Measurements from ENCODE around the gene ATXN10.

ATXN10 gene

GRCh38 chr22:45671783-45672563, at the start of gene ATXN10:
ATXN10 (plus strand) TSS chr22:45671834; CDS start chr22:45672064, 230 bp downstream.
- DNase-seq = peak; percentile 55 to 64

DNA sequence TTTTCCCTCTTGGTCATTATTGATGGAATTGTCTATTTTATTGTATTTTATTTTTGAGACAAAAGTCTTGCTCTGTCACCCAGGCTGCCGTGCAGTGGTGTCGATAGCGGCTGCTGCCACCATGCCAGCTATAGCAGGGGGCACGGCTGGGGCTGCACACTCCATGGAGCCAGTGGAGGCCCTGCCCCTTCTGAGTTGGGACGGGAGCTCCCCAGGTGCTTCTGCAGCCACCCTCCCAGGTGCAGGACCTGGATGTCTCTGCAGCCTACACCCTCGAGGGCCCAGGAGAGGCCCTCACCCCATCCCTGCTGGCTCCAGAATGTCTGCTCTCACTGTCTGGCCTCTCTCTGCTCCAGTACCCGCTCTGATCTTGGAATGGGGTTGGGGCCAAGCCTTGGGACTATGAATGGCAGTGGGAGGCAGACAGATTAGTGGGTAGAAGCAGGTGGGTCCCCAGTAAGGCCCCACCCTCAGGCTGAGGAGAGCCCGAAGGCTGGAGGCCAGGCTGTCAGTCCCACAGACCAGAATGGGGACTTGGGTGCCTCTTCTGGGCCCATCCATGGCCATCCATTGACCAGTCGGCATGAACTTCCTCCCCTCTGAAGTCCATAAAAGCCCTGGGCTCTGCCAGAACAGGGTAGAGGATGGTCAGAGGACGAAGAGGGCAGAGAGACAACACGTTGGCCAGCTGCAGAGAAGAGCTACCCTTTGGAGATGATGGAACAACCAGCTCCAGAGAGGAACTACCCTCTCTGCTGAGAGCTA, 49.6 kb upstream of the ATXN10 start:
- DNase-seq = no peak

- DNase-seq = peak; percentile 65 to 77
These were observed 48.0 kb upstream of the ATXN10 start for GRCh38 chr22:45623464-45624145.

- DNase-seq = no peak
These were observed 45.4 kb upstream of the ATXN10 start for GRCh38 chr22:45626198-45626651.

DNA sequence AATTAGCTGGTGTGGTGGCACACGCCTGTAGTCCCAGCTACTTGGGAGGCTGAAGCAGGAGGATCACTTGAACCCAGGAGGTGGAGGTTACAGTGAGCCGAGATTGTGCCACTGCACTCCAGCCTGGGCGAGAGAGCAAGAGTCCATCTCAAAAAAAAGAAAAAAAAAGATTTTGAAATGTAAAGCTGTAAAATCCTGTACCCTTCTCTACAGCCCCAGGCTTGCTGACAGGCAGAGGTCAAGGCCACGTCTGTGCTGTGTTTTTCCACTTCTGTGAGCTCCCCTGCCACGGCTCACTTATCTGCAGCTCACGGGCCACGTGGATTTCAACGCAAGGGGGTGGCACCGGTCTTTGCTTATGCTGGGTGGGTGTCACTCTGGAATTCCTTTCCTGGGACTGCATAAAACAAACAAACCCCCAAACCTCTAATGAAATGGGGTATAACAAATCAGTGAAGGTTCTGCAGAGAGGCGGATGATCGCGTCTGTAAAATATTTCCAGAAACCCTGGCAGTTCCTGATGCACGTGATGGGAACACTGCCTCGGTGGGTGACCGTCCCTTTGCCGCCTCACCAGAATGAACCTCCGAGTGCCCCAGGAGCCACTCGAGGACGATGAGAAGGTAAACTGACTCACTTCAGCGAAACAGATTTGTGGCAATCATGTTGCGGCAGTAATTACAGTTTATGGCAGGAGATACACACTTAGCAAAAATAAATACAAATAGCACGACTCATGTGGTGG, 44.0 kb upstream of the ATXN10 start:
- DNase-seq = no peak

- no peak for DNase-seq
These were observed 43.1 kb upstream of the ATXN10 start for GRCh38 chr22:45628515-45628914.

DNA sequence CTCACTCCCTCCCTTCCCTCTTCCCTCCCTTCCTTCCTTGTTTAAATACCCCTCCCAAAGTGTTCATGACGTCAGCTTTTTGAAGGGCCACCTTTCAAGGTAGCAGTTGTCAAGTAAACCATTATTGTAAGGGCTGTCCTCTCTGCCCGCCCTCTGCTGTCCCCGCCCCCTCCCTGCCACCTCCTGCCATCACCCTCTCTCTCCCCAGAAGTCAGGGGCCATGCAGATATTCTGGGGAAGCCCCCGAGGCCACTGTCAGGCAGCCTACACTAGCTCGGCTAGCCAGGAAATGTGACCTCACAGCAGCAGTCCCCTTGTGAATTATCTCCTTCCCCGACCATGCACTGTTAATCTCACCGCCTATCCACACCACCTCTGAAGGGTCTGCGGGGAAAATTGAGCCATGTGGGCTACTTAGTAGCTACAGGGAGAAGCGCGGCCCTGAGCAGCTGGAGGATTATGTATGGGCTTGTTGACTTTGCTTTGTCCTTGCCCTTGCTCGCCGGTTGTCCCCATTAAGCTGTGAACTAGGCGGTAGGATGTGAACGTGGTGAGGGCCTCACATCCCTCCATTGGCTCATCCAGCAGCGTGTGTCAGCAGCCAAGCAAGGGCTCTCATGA, 42.1 kb upstream of the ATXN10 start:
- no peak for DNase-seq

GRCh38 chr22:45630436-45630835, 41.2 kb upstream of the ATXN10 start:
- DNase-seq = no peak

- no peak for DNase-seq
These were observed 40.3 kb upstream of the ATXN10 start for GRCh38 chr22:45631140-45631840.

DNA sequence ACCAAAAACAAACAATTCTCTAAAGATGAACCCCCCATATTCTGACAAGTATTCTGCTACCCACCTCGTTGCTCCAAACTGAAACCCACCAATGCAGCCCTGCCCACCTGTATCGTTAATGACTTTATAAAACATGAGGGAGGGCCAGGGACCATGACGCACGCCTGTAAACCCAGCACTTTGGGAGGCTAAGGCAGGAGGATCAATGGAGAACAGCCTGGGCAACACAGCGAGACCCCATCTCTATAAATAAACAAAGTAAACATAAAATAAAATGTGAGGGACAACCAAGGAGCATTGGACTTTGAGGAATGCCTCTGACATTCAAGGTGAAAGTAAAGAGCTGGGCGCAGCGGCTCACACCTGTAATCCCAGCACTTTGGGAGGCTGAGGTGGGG, 39.8 kb upstream of the ATXN10 start:
- DNase-seq = no peak

DNA sequence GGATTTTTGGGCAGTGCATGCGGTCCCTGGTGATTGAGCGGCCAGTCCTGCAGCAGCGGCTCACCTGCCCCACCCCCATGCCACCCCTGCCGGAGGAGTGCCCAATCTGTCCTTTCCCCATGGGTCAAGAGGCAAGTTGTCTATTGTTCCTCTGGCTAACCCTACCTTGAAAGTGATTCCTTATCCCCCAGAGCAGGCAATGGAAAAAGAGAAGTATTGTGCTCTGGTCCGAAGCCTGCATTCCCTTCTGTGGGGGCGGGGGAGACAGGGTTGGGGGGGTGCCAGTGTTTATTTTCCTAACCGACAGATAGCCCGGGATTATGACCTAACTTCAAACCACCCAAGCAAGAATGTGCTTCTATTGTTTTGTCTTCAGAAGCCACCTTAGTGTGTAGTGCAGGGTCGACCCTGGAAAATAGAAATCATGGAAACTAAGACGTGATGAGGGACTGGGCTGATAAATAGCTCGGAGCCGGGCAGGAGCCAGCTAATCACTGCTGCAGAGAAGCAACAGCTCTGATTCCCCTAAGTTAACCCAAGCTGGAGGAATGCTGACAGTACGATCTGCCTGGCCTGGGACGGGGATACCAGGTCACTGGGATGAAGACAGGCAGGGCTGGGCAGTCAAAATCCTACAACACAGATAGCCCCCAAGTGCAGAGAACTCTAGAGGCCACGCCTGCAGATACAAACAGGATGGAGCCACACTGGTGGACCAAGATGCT, 38.7 kb upstream of the ATXN10 start:
- no peak for DNase-seq

DNA sequence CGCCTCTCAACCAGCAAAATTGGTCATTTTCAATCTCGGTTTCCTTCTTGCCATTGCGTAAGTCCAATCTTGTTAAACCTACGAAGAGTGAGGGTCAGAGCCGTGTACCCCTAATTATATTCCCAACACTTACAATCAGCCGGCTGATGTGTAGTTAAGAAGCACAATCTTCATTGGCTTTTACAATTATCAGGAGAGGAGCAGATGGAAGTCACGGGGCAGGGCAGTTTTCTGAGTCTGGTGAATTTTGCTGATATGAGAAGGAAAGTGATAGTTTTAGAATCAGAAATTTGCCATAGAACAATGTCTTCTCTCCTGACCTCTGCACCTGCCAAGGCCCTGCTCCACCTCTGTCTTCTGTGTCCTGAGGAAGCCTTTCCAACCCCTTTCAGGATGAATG, 35.0 kb upstream of the ATXN10 start:
- no peak for DNase-seq

DNA sequence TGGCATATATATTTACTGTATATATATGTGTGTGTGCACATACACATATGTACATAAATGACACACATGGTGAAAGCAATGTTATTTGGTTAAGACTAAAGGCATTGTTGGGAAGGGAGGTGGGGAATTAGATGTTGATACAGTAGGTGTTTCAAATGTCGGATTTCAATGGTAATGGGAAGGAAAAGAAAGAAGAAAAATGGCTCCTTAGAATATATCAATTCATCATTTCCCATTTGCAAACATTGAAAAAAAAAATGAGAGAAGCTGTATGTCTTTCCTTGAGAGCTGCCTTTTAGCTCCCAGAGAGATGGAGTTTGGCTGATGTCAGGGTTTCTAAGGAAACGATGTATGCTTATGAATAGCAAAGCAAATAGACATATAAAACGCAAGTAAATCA, 33.4 kb upstream of the ATXN10 start:
- DNase-seq = no peak

GRCh38 chr22:45638834-45639746, 32.5 kb upstream of the ATXN10 start:
- peak; percentile 31 to 59 for DNase-seq

GRCh38 chr22:45639747-45640102, 31.9 kb upstream of the ATXN10 start:
- no peak for DNase-seq

DNA sequence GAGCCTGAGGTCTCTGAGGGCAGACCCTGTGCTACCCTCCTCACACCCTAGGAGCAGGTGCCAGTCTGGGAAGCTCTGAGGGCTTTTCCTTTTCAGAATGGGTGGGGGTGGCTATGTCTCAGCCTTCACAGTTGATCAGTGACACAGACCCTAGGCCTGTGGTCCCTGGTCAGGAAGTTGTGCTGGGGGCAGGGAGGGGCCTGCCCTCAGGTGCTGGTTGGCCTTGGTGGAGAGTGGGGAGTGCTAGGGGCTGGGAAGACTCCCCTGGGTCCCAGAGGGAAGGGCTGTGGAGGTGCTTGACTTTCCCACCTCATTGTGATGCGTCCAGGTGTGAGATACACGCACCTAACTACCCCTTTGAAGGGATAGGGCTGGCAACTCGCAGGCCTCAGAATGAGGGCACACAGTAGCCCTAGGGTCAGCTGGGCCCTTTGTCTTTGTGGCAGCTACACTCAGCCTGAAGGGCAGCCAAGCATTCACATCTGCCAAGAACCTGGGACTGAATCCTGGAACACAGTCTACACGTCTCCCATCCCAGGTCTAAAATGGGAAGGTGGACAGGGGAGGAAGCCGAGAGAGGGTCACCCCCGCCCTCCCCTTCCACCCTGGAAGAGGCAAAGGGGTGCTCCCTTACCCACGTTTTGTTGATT, 31.2 kb upstream of the ATXN10 start:
- no peak for DNase-seq

GRCh38 chr22:45640941-45641621, 30.6 kb upstream of the ATXN10 start:
- no peak for DNase-seq

DNA sequence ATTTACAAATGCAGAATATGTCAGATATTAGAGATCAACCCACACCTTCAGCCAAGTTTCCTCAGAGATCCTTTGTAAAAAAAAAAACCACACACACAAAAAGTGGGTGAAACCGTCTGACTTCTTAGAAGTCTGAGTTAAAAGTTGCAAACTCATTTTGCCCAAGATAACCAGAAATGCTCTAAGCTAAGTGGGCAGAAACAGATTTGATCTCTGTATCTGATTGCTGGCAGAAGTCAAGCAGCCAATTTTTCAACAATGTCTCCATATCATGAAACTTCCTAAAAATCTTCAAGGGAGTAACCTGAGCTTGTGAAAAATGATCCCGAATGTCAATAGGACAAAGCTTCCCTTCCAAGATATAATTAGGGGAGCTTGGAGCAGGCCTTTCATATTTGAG, 28.6 kb upstream of the ATXN10 start:
- DNase-seq = no peak

DNA sequence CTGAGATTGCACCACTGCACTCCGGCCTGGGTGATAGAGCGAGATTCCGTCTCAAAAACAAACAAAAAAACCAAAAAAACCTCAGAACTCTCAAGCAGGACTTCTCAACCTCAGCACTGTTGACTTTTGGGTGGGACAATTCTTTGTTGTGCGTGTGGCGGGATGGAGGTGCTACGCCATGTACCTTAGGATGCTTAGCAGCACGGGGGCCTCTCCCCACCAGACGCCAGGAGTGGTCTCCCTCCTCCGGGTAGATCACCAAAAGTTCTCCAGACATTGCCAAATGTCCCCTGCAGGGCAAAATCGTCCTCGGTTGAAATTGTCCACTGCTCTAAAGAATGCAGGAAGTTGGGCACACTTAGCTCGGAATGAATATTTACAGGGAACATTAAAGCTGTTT, 26.9 kb upstream of the ATXN10 start:
- DNase-seq = no peak

All from inflammatory macrophage treated with lipopolysaccharide for 1 hour (primary cell).